NB4 (cell line): ENCODE data around the gene FAM156A.
"Not testable (repeated sequence)": the region's sequence is repeated elsewhere in the genome, so short reads cannot be mapped to it uniquely, and the experiment has no call there.

Experiments
- DNase-seq: peaks from one replicate; pipeline ENCODE4 v3.0.0; 2010; ENCODE audit warnings: low read depth
- H3K4me3 ChIP-seq: one replicate; pipeline ENCODE4 v1.5.1; 2011; ENCODE audit warnings: mild to moderate bottlenecking, low read depth, low read length, moderate library complexity
- MYC ChIP-seq: IDR thresholded peaks from 2 replicates; pipeline ENCODE4 v1.6.1; 2011; ENCODE audit warnings: low read depth, low read length
- POLR2A ChIP-seq: IDR thresholded peaks from 2 replicates; pipeline ENCODE4 v1.6.1; 2011; ENCODE audit warnings: mild to moderate bottlenecking; ENCODE audit not compliant: insufficient read length; ENCODE audit errors: extremely low read depth
- TF ChIP-seq, protein P1 (sequence below): IDR thresholded peaks from 2 replicates; pipeline ENCODE4 v1.6.1; 2011; ENCODE audit warnings: low read depth, low read length
- TF ChIP-seq, protein P2 (sequence below): IDR thresholded peaks from one replicate; pipeline ENCODE4 v1.5.1; 2012; ENCODE audit warnings: low read depth, low read length

Gene FAM156A

DNA sequence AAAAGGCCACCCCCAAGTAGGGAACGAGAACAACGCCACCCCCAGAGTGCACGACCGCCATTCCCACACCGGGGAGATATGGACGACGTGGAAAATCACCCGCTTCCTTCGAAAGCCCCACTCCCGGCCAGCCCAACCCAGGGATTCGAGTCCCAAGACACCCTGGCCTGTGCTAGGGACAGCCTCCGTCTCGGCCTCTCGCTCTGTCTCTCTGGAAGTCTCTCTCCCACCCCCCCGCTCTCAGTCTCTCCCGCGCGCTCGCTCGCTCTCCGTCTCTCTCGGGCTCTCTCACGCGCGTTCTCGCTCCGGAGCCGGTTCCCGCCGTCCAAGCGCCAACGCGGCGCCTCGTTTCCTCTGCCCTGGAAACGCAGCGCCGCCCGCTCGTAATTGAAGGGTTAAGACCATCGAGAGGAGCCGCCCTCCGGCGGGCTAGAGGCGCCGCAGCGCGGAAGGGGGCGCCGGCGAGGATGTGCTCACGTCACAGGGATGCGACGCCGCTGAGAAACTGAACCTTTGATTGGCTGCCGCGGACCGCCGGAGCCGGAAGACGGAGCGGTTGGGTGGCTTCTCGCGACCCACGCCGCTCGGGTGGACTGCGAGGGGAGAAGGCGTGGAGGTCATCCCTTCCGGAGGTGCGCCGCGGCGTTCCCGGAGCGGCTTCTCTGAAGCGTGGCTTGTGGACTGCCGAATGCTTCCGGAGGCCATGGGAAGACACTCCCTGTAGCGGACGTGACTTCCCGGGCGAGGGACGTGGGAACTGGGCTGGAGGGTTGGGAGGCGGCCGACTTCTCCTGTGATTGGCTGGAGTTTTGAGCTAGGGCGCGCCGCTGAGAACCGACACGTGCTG lies at the start of gene FAM156A:
FAM156A (minus strand) TSS at position 406 of the 847 bp plus-strand sequence. CDS start 9,930 bp downstream, outside the sequence.
- H3K4me3 ChIP-seq, DNase-seq: not testable (repeated sequence)

GRCh38 chrX:53005327-53005726 lies 47.0 kb upstream of the FAM156A start:
- TF ChIP-seq, protein P1, sequence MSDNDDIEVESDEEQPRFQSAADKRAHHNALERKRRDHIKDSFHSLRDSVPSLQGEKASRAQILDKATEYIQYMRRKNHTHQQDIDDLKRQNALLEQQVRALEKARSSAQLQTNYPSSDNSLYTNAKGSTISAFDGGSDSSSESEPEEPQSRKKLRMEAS: no peak
- TF ChIP-seq, protein P2, sequence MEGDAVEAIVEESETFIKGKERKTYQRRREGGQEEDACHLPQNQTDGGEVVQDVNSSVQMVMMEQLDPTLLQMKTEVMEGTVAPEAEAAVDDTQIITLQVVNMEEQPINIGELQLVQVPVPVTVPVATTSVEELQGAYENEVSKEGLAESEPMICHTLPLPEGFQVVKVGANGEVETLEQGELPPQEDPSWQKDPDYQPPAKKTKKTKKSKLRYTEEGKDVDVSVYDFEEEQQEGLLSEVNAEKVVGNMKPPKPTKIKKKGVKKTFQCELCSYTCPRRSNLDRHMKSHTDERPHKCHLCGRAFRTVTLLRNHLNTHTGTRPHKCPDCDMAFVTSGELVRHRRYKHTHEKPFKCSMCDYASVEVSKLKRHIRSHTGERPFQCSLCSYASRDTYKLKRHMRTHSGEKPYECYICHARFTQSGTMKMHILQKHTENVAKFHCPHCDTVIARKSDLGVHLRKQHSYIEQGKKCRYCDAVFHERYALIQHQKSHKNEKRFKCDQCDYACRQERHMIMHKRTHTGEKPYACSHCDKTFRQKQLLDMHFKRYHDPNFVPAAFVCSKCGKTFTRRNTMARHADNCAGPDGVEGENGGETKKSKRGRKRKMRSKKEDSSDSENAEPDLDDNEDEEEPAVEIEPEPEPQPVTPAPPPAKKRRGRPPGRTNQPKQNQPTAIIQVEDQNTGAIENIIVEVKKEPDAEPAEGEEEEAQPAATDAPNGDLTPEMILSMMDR: no peak
- TF ChIP-seq MYC: no peak
- no peak for TF ChIP-seq POLR2A
- no peak for DNase-seq

GRCh38 chrX:53004811-53005210 lies 46.5 kb upstream of the FAM156A start:
- TF ChIP-seq, protein P1: no peak
- DNase-seq: no peak
- no peak overlapping the region for H3K4me3 ChIP-seq

More at GRCh38 chrX:53005327-53005726, 47.0 kb upstream of the FAM156A start:
- no peak overlapping the region for H3K4me3 ChIP-seq

DNA sequence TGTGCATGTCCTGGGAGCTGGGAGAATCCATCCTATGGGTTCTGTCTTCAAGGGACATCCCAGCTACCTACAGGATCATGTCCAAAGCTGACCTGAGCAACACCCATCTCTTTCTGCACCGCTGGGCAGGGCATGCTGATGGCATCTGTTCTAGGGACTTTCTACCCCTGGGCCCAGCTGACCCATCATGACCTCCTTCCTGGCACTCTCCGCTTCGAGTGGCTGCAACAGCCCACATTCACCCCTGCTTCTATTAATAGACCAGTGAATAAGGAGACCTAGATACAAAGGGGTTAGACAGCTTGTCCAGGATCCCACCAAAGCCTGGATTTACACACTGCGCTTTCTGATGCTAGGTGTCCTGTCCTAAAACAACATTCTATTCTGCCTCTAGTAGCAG lies 45.7 kb upstream of the FAM156A start:
- TF ChIP-seq, protein P2: no peak
- TF ChIP-seq MYC (no peak), POLR2A (no peak)
- TF ChIP-seq, protein P1: no peak
- no peak overlapping the region for H3K4me3 ChIP-seq

GRCh38 chrX:53003111-53003510 lies 44.8 kb upstream of the FAM156A start:
- DNase-seq: no peak

More for the DNA sequence above, 45.7 kb upstream of the FAM156A start:
- DNase-seq: no peak

GRCh38 chrX:53001958-53002357 lies 43.6 kb upstream of the FAM156A start:
- H3K4me3 ChIP-seq: no peak overlapping the region
- no peak for TF ChIP-seq POLR2A
- TF ChIP-seq, protein P1: no peak
- no peak for DNase-seq

More at GRCh38 chrX:53003111-53003510, 44.8 kb upstream of the FAM156A start:
- TF ChIP-seq POLR2A: no peak
- TF ChIP-seq, protein P2: no peak
- no peak for TF ChIP-seq MYC
- TF ChIP-seq, protein P1: no peak
- H3K4me3 ChIP-seq: no peak overlapping the region

DNA sequence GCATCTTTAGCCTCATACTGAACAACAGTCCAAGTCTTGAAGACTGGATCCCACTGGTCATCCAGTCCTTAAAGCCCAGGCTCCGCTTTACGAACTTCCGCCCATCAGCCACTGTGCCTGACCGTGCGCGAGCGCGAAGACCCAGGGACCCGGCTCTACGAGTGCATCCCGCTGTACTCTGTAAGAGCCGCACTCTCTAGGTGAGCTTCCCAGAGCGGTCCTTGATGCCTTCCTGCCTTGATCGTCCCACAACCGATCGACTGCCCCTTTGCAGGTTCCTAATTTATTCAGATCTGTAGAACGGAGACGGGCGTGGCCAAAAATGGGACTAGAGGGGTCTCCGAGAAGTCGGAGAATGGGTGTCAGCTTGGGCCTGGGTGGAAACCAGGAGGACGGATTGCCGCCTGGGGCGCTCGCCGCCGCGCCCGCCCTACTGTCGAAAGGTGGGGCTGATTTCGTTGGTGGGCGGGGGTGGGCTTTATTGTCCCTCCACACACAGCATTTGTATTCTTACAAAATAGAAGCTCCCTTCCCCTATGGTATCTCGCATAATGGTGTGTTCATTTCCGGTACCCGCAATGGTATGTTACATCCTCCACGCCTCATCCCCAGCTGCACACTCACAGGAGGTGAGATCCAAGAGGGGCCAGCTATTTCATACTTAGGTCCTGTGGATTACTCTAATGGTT lies 42.3 kb upstream of the FAM156A start:
- DNase-seq: no peak
- H3K4me3 ChIP-seq: no peak overlapping the region
- no peak for TF ChIP-seq POLR2A
- TF ChIP-seq, protein P1: no peak
